GM12872 (cell line): ENCODE data around the gene EIF3A.

Experiments
- CTCF ChIP-seq: IDR thresholded peaks from 3 replicates; pipeline ENCODE4 v1.5.1; 2011; ENCODE audit warnings: low read depth, mild to moderate bottlenecking, low read length, moderate library complexity; ENCODE audit not compliant: insufficient read depth

The EIF3A gene

DNA sequence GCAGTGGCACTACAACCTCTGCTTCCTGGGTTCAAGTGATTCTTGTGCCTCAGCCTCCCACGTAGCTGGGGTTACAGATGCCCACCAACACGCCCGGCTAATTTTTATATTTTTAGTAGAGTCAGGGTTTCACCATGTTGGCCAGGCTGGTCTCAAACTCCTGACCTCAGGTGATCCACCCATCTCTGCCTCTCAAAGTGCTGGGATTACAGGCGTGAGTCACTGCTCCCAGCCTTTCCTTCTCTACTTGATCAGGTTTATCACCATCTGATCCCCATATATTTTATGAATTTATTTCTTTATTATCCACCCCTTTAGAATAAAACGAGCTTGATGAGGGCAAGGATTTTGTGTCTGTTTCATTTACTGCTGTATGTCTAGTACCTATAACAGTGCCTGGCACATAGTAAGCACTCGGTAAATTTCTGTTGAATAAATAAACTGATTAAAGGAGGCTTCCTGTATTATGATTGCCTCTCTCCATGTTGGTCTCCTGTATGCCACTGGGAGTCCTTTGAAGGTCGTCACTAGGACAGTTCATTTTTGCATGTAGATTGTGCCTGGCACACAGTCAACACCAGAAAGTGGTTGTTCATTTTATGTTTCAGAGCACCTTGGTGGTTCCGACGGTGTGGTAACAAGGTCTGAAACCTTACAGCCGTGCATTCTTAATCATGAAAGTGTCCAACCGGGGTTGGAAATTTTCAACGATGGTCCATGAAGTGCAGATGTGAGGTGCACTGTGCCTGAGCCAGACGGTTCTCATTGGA, 9.6 kb upstream of the EIF3A start:
- no peak for TF ChIP-seq CTCF

DNA sequence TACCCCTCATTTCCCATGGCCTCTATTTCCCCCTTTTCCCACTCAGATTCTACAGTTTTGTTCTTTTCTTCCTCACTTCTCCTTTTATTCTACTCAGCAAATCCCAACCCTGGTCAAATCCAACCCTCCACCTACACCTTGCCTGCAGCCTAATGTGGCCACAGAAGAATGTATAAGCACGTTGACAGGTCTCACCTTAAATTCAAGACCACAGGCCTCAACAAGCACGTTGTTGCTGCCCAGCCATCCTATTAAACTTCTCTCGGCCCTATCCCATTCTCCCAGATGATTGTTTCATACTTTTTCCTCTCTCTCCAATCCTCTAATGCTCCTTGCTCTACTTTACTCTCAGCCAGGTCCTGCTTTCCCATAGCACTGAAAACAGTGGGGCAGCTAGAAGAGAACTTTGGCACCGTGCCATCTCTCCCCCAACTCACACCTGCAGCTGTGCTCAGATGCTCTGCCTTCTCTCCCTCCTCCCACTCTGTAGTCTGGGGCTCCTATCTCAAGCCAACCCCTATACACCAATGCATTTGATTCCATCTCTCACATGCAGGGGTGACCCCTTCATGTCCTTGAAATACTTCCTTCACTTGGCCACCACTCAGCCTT, 6.8 kb upstream of the EIF3A start:
- TF ChIP-seq CTCF: no peak

GRCh38 chr10:119084896-119085295, 4.3 kb upstream of the EIF3A start:
- TF ChIP-seq CTCF: no peak

- no peak for TF ChIP-seq CTCF
Observed at GRCh38 chr10:119079599-119080520, 757 bp downstream of the EIF3A start.

GRCh38 chr10:119078422-119079179, 2.0 kb downstream of the EIF3A start:
- no peak for TF ChIP-seq CTCF

DNA sequence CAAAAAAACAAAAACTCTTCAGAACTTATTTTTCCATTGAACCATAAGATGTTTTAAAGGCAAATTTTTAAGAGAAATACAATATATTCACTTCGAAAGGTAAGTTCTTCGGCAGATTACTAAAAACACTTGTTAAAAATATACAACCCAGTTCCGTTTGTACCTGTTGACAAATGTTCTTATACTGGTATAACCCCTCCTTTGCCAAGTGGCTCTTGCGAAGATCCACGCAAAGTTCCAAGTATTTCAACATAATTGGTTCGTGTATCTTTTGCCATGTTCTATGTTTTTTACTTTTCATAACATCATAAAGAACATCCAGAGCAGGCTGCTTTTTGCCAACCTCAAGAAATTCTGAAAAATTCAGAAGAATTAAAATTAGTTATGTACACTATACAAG, 7.0 kb downstream of the EIF3A start:
- no peak for TF ChIP-seq CTCF
